H9 (cell line): ENCODE measurements around the gene C1RL. TPM values are rescaled to one million over a fixed set of nuclear protein-coding genes. Genes with fewer than 3 reads are reported as not detected.
A peak's percentile ranks its signal among the peaks of the same experiment; 100 is the strongest.

ENCODE experiments used
- DNase-seq: peaks from one replicate; pipeline ENCODE4 v3.0.0-alpha.2; 2017
- H2AFZ ChIP-seq: one replicate; pipeline ENCODE4 v1.6.1; 2013; ENCODE audit warnings: mild to moderate bottlenecking, low read length, control low read depth, moderate library complexity
- H2AK5ac ChIP-seq: 2 replicates; pipeline ENCODE4 v1.6.1; 2013; ENCODE audit warnings: low read length, control low read depth, mixed read lengths; ENCODE audit not compliant: insufficient read length
- H2BK120ac ChIP-seq: one replicate; pipeline ENCODE4 v1.6.1; 2013; ENCODE audit warnings: low read depth, mild to moderate bottlenecking, low read length, control low read depth, inconsistent platforms; ENCODE audit not compliant: poor library complexity, severe bottlenecking
- H2BK12ac ChIP-seq: 2 replicates; pipeline ENCODE4 v1.6.1; 2013; ENCODE audit warnings: low read length, control low read depth, mixed read lengths, low read depth; ENCODE audit not compliant: insufficient read length
- H2BK15ac ChIP-seq: 2 replicates; pipeline ENCODE4 v1.6.1; 2013; ENCODE audit warnings: low read depth, low read length, control low read depth
- H2BK20ac ChIP-seq: one replicate; pipeline ENCODE4 v1.6.1; 2013; ENCODE audit warnings: low read depth, mild to moderate bottlenecking, low read length, control low read depth, inconsistent platforms; ENCODE audit not compliant: poor library complexity, severe bottlenecking
- H2BK5ac ChIP-seq: 2 replicates; pipeline ENCODE4 v1.6.1; 2013; ENCODE audit warnings: low read length, control low read depth, mixed read lengths; ENCODE audit not compliant: insufficient read length
- H3K14ac ChIP-seq: 2 replicates; pipeline ENCODE4 v1.6.1; 2013; ENCODE audit warnings: low read length, control low read depth; ENCODE audit not compliant: insufficient read depth
- H3K18ac ChIP-seq: 2 replicates; pipeline ENCODE4 v1.6.1; 2013; ENCODE audit warnings: low read depth, mild to moderate bottlenecking, mixed read lengths, low read length, control low read depth; ENCODE audit not compliant: insufficient read length
- H3K23ac ChIP-seq: 2 replicates; pipeline ENCODE4 v1.6.1; 2013; ENCODE audit warnings: low read length, control low read depth, mixed read lengths, low read depth; ENCODE audit not compliant: insufficient read length
- H3K23me2 ChIP-seq: 2 replicates; pipeline ENCODE4 v1.6.1; 2013; ENCODE audit warnings: low read depth, mild to moderate bottlenecking, mixed read lengths, low read length, control low read depth; ENCODE audit not compliant: insufficient read length, poor library complexity, severe bottlenecking
- H3K27ac ChIP-seq: 2 replicates; pipeline ENCODE4 v1.5.1; 2013; ENCODE audit warnings: low read length, control low read depth, mixed read lengths, low read depth; ENCODE audit not compliant: insufficient read length
- H3K27me3 ChIP-seq: 2 replicates; pipeline ENCODE4 v1.6.1; 2013; ENCODE audit warnings: low read length, control low read depth, inconsistent platforms; ENCODE audit not compliant: insufficient read depth
- H3K4ac ChIP-seq: 2 replicates; pipeline ENCODE4 v1.6.1; 2013; ENCODE audit warnings: low read depth, mild to moderate bottlenecking, control low read depth, inconsistent platforms, low read length, moderate library complexity
- H3K4me1 ChIP-seq: 2 replicates; pipeline ENCODE4 v1.6.1; 2013; ENCODE audit warnings: low read length, control low read depth, inconsistent platforms; ENCODE audit not compliant: insufficient read depth
- H3K4me2 ChIP-seq: 2 replicates; pipeline ENCODE4 v1.6.1; 2013; ENCODE audit warnings: low read length, control low read depth, mixed read lengths; ENCODE audit not compliant: insufficient read length, insufficient read depth
- H3K56ac ChIP-seq: 2 replicates; pipeline ENCODE4 v1.6.1; 2013; ENCODE audit warnings: low read depth, mild to moderate bottlenecking, mixed read lengths, low read length, control low read depth; ENCODE audit not compliant: insufficient read length
- H3K79me1 ChIP-seq: 2 replicates; pipeline ENCODE4 v1.6.1; 2013; ENCODE audit warnings: low read depth, mild to moderate bottlenecking, moderate library complexity, low read length, control low read depth, inconsistent platforms; ENCODE audit not compliant: insufficient read depth, poor library complexity, severe bottlenecking
- H3K79me2 ChIP-seq: 2 replicates; pipeline ENCODE4 v1.6.1; 2013; ENCODE audit warnings: low read length, control low read depth, inconsistent platforms; ENCODE audit not compliant: insufficient read depth
- H3K9ac ChIP-seq: 2 replicates; pipeline ENCODE4 v1.6.1; 2013; ENCODE audit warnings: low read length, control low read depth, mixed read lengths; ENCODE audit not compliant: insufficient read length; ENCODE audit errors: extremely low read depth
- H3K9me3 ChIP-seq: one replicate; pipeline ENCODE4 v1.6.1; 2013; ENCODE audit warnings: low read depth, low read length, inconsistent platforms; ENCODE audit not compliant: control insufficient read depth
- H3T11ph ChIP-seq: one replicate; pipeline ENCODE4 v1.6.1; 2013; ENCODE audit warnings: mild to moderate bottlenecking, low read length, control low read depth, inconsistent platforms
- H4K20me1 ChIP-seq: one replicate; pipeline ENCODE4 v1.6.1; 2013; ENCODE audit not compliant: control insufficient read depth, insufficient read length, insufficient read depth
- H4K5ac ChIP-seq: 2 replicates; pipeline ENCODE4 v1.6.1; 2013; ENCODE audit warnings: low read depth, mild to moderate bottlenecking, mixed read lengths, low read length, control low read depth; ENCODE audit not compliant: insufficient read length
- H4K8ac ChIP-seq: replicated peaks from 2 replicates; pipeline ENCODE4 v1.6.1; 2013; ENCODE audit warnings: low read length, control low read depth, mixed read lengths, low read depth; ENCODE audit not compliant: insufficient read length
- H4K91ac ChIP-seq: 2 replicates; pipeline ENCODE4 v1.6.1; 2013; ENCODE audit warnings: low read depth, mild to moderate bottlenecking, moderate library complexity, mixed read lengths, low read length, control low read depth; ENCODE audit not compliant: insufficient read length
- H3K27ac Mint-ChIP-seq, 3 experiments: 2 replicates in 2 of 3; 3 replicates in 1 of 3; pipeline ENCODE4 v1.8.0; 2020 to 2021; ENCODE audit warnings: mixed read lengths in 3 of 3, mild to moderate bottlenecking in 1 of 3, moderate library complexity in 1 of 3
- H3K27me3 Mint-ChIP-seq: 2 replicates; pipeline ENCODE4 v1.8.0; 2021; ENCODE audit warnings: low read depth, mild to moderate bottlenecking, moderate library complexity, mixed read lengths
- H3K36me3 Mint-ChIP-seq, 3 experiments: 2 replicates in 2 of 3; 3 replicates in 1 of 3; pipeline ENCODE4 v1.8.0; 2020 to 2021; ENCODE audit warnings: low read depth in 3 of 3, mixed read lengths in 3 of 3; ENCODE audit not compliant: insufficient read depth in 1 of 3
- H3K4me1 Mint-ChIP-seq, 2 experiments: 2 replicates each; pipeline ENCODE4 v1.8.0; 2020; ENCODE audit warnings: mixed read lengths in 2 of 2
- H3K4me3 Mint-ChIP-seq, 2 experiments: 2 replicates in 1 of 2; 3 replicates in 1 of 2; pipeline ENCODE4 v1.8.0; 2020 to 2021; ENCODE audit warnings: mild to moderate bottlenecking in 2 of 2, mixed read lengths in 2 of 2, moderate library complexity in 1 of 2
- H3K9me3 Mint-ChIP-seq, 2 experiments: 2 replicates in 1 of 2; 3 replicates in 1 of 2; pipeline ENCODE4 v1.8.0; 2020; ENCODE audit warnings: mild to moderate bottlenecking in 2 of 2, mixed read lengths in 2 of 2, moderate library complexity in 1 of 2
- CTCF ChIP-seq: fragments of 200-600 bp; sonication (generic); conservative IDR thresholded peaks from 3 replicates; pipeline ENCODE4 v1.8.0; 2021; ENCODE audit warnings: antibody characterized with exemption, mild to moderate bottlenecking
- WGBS: extraction: QIAGEN DNeasy Blood & Tissue Kit; methylation state at CpG from one replicate; pipeline ENCODE4 v1.1.7; 2013; ENCODE audit warnings: missing lambda C conversion rate, low lambda C conversion rate, mixed read lengths; ENCODE audit not compliant: insufficient read length; ENCODE audit errors: extremely low coverage; 5-methylcytosine and 5-hydroxymethylcytosine counted together
- total RNA-seq: library from RNA; stranded (reverse); gene quantifications from 2 replicates; pipeline ENCODE4 v1.2.1, GENCODE V29; 2021

C1RL gene
- total RNA-seq, 1 experiment from 2014 or later, result 15.1 TPM

DNA sequence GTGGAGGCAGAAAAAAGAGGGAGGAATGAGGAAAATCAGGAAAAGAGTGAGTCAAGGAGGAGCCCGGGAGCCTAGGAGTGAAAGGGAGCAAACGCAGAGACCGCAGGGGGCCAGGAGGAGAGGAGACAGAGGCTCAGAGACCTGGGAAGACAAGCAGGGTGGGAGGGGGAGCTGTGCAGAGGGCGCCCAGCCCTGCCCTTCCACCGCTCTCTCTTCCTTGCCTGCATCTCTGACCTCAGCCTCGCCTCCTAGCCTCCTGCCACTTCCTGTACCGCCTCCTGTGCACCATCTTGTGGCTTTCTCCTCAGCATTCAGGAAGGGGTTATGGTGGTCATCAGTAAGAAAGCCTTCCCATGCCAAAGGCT, 22.5 kb upstream of the C1RL start:
- no peak overlapping the region for H3K27ac Mint-ChIP-seq
- Histone ChIP-seq H2BK120ac (no peak overlapping the region), H4K5ac (no peak overlapping the region), H3K4me2 (peak overlapping the region; percentile 99), H4K20me1 (peaks cover 2% of the 10 kb centered on the region), H3K23ac (no peak overlapping the region), H3K4me1 (peaks cover 12% of the 10 kb centered on the region; the same call in 1 of the 2 replicates), H3K23me2 (peaks cover 17% of the 10 kb centered on the region), H2BK12ac (no peak overlapping the region), H3K18ac (no peak overlapping the region), H3K4ac (no peak overlapping the region), H4K8ac (no peak overlapping the region), H2BK20ac (no peak overlapping the region), H4K91ac (no peak overlapping the region), H3K9me3 (no peaks in the 10 kb centered on the region), H2AK5ac (no peak overlapping the region), H3K56ac (no peak overlapping the region), H3K9ac (no peak overlapping the region), H2AFZ (no peak overlapping the region), H3K27ac (no peak overlapping the region), H2BK15ac (no peak overlapping the region), H3T11ph (no peak overlapping the region), H3K27me3 (no peaks in the 10 kb centered on the region; the same call in 1 of the 2 replicates), H3K14ac (no peak overlapping the region), H3K79me2 (no peaks in the 10 kb centered on the region), H3K79me1 (no peaks in the 10 kb centered on the region), H2BK5ac (no peak overlapping the region)
- peak overlapping the region; percentile 85 to 86 for H3K4me3 Mint-ChIP-seq
- DNase-seq, result peak; percentile 61
- peaks cover 30 to 40% of the 10 kb centered on the region in 2 experiments for H3K4me1 Mint-ChIP-seq
- peaks cover 10 to 27% (median 21%) of the 10 kb centered on the region in 3 experiments; a peak in 6 of 7 replicates for H3K36me3 Mint-ChIP-seq
- H3K9me3 Mint-ChIP-seq, result no peaks in the 10 kb centered on the region; a peak in 2 of 5 replicates
- no CpG with 5 or more reads among the region's 7 CpGs for WGBS
- H3K27me3 Mint-ChIP-seq, result peaks cover 7% of the 10 kb centered on the region
- TF ChIP-seq CTCF, result no peak
